Activated CD8-positive, alpha-beta memory T cell treated with anti-CD3 and anti-CD28 coated beads, Interleukin-2, amount 50 U/mL, for 24 hours (primary cell): ENCODE results near the gene TMX4.
"Not testable (repeated sequence)": the region's sequence is repeated elsewhere in the genome, so short reads cannot be mapped to it uniquely, and the experiment has no call there.

Experiments
- DNase-seq: peaks from one replicate; pipeline ENCODE4 v3.0.0-alpha.2; 2020; ENCODE audit errors: extremely low read depth

TMX4 gene

DNA sequence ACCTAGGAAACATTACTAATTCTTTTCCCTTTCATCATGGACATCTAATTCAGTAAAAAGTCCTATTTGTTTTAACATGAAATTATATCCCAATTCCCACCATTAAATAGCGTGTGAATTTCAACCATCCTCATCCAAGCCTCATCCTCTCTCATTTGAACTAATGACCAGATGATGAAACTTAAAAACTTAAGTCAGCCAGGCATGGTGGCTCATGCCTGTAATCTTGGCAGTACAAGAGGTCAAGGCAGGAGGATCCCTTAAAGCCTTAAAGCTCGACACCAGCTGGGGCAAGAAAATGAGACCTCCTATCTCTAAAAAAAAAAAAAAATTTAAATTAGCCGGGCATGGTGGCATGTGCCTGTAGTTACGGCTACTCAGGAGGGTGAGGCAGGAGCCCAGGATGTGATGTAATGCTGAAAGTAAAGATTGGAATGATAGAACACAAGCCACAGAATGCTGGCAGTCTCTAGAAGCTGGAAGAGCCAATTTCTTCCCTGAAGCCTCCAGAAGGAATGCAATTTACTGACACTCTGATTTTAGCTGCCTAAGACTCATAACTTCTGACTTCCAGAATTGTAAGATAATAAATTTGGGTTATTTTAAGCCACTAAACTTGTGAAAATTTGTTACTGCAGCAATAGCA, 52.2 kb downstream of the TMX4 start:
- no peak for DNase-seq

DNA sequence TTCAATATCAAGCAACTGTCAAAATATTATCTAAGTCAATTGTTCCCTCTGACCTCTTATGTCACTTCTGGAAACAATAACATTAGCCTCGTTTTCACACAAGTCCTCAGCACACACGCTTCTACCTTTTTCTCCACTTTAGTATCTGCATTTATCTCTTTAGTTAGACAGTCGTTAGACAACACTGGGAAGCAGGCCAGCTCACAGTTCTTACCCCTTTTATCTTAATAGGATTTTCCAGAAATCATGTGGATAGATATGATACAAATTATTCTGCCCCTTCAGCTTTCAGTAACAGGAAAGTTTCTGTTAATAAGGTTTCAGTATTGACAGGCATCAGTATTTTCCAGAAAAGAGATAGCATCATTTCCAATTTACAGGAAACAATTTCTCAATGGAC, 53.4 kb downstream of the TMX4 start:
- DNase-seq = no peak

DNA sequence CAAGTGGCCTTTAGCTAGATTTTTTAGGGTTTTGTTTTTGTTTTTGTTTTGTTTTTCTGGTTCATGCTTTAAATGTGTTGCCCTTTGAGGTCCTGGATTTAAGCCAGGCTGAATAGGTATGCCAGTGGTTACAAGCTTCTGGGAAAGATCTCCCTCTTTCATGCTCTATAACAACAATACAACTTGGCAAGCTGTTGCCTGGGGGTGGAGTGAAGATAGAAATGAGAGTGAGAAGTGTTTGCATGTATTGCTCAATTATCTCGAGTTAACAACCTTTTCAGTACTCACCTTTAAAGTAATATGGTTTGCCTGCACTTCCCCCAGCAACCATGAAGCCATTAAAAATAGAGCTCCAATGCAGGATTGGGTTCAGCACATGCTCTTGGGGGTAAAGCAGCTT, 60.1 kb downstream of the TMX4 start:
- no peak for DNase-seq

DNA sequence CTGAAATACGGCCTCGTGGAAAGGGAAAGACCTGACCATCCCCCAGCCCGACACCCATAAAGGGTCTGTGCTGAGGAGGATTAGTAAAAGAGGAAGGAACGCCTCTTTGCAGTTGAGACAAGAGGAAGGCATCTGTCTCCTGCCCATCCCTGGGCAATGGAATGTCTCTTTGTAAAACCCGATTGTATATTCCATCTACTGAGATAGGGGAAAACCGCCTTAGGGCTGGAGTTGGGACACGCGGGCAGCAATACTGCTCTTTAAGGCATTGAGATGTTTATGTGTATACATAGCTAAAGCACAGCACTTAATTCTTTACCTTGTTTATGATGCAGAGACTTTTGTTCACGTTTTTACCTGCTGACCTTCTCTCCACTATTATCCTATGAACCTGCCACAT, 63.0 kb downstream of the TMX4 start:
- DNase-seq = not testable (repeated sequence)

DNA sequence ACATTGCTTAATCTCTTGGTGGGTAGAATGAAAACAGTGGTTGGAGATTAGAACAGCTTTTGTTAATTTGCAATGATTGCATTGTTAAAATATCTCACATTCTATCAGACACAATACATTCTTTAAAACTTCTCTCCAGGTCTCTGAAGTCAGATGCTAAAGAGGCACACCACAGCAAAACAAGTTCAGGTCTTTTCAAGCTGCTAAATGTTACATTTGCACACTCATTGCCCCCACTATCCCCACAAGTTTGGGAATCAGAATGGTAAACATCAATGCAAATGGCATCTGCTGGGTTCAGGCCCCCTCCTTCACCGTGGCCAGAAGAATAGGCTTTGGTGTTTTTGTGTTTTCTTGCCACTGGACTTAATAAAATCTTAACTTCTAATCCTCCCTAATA, 69.2 kb downstream of the TMX4 start:
- no peak for DNase-seq

DNA sequence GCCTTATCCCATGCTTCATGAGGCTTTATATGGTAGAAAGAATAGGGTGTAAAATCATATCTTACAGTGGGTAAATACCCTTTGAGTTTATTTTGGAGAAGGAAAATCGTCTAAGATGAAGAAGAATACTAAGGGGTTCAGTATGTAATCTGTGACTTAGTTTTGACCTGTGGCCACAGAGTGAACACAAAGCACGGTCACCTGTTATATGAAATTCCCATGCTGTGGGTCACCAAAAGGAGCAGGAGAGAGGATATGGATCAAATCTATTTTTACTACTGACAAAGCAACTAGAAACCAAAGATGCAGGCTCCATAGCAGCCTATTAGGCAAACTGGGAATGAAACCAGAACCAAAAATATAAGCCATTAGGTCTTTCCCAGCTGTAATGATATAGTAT, 75.7 kb downstream of the TMX4 start:
- no peak for DNase-seq

DNA sequence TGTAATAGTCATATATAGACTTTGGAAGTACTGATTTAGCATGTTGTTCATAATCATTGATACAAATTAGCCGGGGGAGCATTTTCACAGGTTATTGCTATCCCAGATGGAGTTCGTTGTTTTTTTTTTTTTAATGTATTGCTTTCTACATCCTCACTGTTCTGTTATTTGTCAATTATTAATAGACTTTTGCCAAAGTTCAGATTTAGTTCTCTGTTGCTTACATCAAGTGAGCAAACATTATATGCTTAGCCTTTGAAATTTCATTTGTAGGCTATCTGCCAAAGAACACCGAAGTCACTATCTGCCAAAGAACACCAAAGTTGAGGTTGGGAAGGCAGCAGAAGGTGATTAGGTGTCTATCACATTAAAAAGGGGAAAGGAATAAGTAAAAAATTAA, 79.2 kb downstream of the TMX4 start, which contains the start of gene HAO1:
Gene HAO1, minus strand, starts transcription at position 118 of the 400 bp plus-strand sequence. Its CDS starts 36 bp downstream, at position 82.
- DNase-seq = no peak

DNA sequence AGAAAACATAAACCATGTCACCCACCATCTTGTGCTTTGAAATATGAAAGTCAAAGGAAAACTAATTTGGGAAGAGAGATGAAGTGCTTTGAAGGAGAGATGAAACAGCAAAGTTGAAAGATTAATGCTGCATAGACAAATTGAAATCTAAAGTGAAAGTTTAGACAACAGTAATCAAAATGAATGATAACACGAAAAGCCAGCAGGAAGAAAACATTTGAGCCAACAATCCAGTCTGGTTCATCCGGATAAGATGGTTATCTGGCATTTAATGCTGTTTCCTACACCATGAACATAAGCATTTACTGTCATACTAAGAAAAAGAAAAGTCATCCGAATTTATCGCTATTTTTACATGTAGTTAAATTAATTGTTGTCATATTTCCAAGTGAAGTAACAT, 79.9 kb downstream of the TMX4 start:
- DNase-seq = no peak

DNA sequence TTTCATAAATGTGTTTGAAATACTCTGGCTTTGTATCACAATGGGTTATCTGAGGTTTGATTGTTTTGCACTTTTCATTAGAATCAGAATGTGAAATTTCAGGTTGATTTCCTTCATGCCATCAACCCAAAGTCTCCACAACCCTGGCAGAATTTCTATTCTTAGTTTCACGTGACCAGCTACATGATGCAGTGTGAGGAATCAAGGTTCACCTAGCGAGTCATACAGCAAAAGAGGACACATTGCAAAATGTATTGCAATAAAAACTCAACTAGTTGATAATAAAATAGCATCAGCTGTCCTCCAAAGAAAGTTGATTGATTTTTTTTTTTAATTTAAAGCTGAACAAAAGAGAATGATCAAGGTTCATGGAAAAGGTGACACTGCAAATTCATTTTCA, 81.5 kb downstream of the TMX4 start:
- no peak for DNase-seq

DNA sequence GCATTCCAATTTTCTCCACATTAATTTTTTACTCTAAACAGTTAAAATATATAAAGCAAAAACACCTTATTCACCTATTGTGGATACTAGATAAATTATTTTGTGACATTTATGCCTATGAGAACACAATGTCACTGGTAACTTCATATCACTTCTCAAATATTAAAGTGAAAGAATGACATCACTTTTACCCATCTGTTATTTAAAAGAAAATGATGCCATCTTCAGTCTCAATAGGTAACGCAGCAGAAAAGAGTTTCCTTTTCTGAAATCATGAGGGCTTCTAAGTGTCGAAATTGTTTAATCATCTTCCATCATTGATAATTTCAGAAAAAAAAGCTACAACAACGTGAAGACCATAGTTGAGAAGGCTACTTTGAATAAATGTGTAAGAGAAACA, 82.2 kb downstream of the TMX4 start:
- no peak for DNase-seq

DNA sequence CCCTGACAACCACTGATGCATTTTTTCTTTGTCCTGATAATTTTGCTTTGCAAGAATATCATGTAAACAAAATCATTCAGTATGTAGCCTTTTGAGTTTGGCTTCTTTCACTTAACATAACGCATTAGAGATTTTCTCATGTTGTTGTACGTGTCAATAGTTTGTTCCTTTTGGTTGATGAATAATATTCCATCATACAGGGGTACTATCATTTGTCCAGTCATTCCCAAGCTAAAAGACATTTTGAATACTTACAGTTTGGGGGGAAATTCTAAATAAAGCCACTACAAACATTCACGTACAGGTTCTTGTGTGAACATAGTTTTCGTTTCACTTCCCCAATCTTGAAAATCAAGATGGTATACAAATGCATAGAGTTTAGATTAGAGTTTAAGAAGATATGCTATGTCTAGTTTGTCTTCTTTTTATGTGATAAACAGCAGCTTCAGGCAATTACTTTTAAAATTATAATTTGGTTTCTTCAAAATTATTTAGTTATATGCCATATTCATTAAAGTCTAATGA, 84.5 kb downstream of the TMX4 start:
- DNase-seq = no peak

DNA sequence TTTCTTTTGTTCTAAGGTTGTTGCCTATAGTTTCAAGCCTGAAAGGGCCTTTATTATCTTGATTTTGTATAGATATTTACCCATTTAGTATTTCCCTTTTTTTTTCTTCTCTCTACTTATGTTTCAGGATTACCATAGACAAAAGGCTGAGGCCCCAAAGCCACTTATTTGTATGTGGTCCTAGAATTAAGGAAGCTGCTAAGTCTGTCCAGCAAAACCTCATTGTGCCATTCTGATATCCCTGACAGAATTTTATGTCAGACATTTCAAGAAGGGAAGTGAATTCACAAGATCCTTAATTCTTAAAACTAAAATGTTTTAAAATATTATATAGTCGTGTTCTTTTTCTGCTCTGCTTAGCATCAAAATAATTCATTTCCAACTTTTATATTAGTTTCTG, 86.2 kb downstream of the TMX4 start:
- DNase-seq = no peak

DNA sequence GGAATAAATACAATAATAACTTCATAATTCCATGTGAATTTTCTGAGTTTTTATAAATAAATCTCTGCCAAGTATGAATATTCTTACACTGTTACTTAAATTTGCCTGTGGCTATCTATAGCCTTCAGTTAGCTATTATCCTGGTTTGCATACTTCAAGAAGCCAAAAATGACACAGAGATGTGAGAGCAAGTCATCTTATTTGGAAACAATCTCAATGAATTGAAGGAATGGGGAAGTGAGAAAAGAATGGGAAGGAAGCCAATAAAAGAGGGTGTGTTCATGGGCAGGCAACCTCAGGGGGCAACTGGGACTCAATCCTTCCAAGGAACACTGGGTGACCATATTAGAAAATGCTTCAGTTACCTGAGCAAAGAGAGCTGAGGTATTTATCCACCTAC, 89.2 kb downstream of the TMX4 start:
- no peak for DNase-seq
